ENCODE results near the gene RAB8A.

Gene RAB8A
- total RNA-seq, result 73.7 to 173 (median 112) reads per million in 9 experiments

GRCh38 chr19:16111160-16111908 is at the start of gene RAB8A:
Gene RAB8A (plus strand): TSS chr19:16111889. CDS start chr19:16111902, 13 bp downstream.
- H3K27me3 Mint-ChIP-seq, result no peaks in the 10 kb centered on the region

GRCh38 chr19:16061943-16062342 is 49.7 kb upstream of the RAB8A start:
- ATAC-seq (replicated peaks) (peak; percentile 90), DNase-seq (no peak)
- Mint-ChIP-seq H3K9me3 (no peaks in the 10 kb centered on the region), H3K27ac (no peak overlapping the region), H3K4me3 (peak overlapping the region in 1 of 2 donors; percentile 26), H3K4me1 (ENCODE audit: low read depth in 2 of 2) (peaks cover 15 to 17% of the 10 kb centered on the region in 2 donors), H3K27me3 (peaks cover 0 to 5% of the 10 kb centered on the region in 2 donors), H3K36me3 (ENCODE audit: insufficient read depth) (peaks cover 2% of the 10 kb centered on the region)

More at GRCh38 chr19:16111160-16111908, at the start of gene RAB8A:
- Mint-ChIP-seq H3K9me3 (no peaks in the 10 kb centered on the region), H3K4me3 (peak within 1 kb of the TSS; percentile 89 to 97), H3K4me1 (ENCODE audit: low read depth in 2 of 2) (peaks cover 26 to 29% of the 10 kb centered on the region in 2 donors), H3K27ac (peak within 1 kb of the TSS; percentile 97 to 99), H3K36me3 (ENCODE audit: insufficient read depth) (peaks cover 25% of the 10 kb centered on the region)
- peak; percentile 89 for ATAC-seq (replicated peaks)
- DNase-seq, result peak; percentile 98 to 100 (median 99)

DNA sequence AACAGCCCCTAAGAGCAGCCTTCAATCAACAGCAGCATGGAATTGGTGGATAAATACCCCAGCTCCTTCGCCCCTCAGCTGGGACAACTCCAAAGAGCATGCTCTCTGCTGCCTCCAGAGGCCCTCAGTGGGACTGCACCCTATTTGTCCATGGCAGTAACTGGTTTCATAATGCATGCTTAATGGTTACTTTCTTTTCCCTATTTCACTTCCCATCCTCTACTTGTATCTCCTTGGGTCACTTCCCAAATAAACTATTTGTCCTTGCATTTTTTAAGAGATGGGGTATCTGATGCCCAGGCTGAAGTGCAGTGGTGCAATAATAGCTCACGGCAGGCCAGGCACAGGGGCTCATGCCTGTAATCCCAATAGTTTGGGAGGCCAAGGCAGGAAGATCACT is 48.9 kb upstream of the RAB8A start:
- ATAC-seq (replicated peaks) (peak; percentile 68), DNase-seq (peak; percentile 72 to 78 (median 73))
- Mint-ChIP-seq H3K4me1 (ENCODE audit: low read depth in 2 of 2) (peaks cover 15 to 17% of the 10 kb centered on the region in 2 donors), H3K9me3 (no peaks in the 10 kb centered on the region), H3K4me3 (no peak overlapping the region), H3K27ac (peak overlapping the region in 1 of 2 donors; percentile 69), H3K36me3 (ENCODE audit: insufficient read depth) (peaks cover 2% of the 10 kb centered on the region), H3K27me3 (peaks cover 0 to 5% of the 10 kb centered on the region in 2 donors)

DNA sequence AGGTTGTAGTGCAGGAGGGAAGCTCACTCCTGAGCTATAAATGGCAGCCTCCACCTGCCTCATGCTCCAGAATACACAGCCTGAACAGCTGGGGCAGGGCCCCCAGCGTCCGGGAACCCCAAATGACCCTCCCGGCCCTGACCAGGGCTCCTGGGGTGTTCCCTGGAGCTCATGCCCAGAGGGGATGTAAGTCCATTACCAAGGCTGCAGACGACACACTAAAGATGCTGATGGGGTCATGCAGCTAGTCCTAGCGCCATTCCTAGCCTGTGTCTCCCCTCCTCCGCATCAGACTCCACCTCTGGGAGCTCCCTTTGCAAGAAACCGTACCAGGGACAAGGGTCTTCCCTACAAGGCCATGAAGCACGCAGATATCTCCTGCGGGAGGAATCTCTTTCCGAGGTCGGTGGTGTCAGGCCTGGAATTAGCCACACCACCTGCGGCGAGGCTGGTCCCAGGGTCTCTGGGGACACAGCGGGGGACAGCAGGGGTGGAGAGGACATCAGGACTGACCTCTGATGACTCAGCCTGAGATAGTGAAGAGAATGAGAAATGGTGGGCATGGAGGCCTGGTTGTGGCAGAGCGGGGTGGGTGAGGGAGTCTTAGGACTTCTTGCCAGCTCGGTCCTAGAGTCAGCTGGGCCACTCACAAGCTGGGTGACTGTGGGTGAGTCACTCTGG is 47.3 kb upstream of the RAB8A start:
- DNase-seq, result no peak
- H3K27ac Mint-ChIP-seq, result no peak overlapping the region
- no peak for ATAC-seq (replicated peaks)
- peaks cover 15 to 17% of the 10 kb centered on the region in 2 donors for H3K4me1 Mint-ChIP-seq (ENCODE audit: low read depth in 2 of 2)
- H3K36me3 Mint-ChIP-seq (ENCODE audit: insufficient read depth), result peaks cover 2% of the 10 kb centered on the region
- H3K27me3 Mint-ChIP-seq, result no peaks in the 10 kb centered on the region
- H3K4me3 Mint-ChIP-seq, result no peak overlapping the region
- H3K9me3 Mint-ChIP-seq, result no peaks in the 10 kb centered on the region

DNA sequence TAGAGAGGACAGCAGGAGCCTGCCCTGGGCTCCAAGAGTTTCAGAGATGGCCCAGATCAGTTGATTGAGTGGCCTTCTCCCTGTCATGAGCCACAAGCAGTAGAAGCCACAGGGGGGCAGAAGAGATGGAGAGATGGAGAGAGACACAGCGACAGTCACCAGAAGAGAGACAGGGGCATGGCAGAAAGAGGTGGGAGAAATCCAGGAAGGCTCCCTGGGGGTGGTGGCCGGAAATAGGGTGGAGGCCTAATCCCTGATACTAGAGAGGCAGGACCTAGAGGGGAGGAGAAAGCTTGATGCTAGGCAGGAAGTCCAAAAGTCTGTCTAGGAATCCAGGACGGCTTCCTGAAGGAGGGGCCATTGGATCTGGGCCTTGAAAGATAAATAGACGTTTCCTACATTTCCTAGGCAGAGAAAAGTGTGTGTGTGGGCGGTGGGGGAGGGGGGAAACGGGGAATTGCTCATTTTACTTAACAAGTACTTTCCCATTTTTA is 45.0 kb upstream of the RAB8A start:
- Mint-ChIP-seq H3K9me3 (no peaks in the 10 kb centered on the region), H3K36me3 (ENCODE audit: insufficient read depth) (peaks cover 2% of the 10 kb centered on the region), H3K27ac (peak overlapping the region in 1 of 2 donors; percentile 3), H3K27me3 (no peaks in the 10 kb centered on the region), H3K4me1 (ENCODE audit: low read depth in 2 of 2) (peaks cover 17 to 24% of the 10 kb centered on the region in 2 donors), H3K4me3 (no peak overlapping the region)
- no peak for ATAC-seq (replicated peaks)
- DNase-seq, result peak in 2 of 3 experiments; percentile 28 to 39

DNA sequence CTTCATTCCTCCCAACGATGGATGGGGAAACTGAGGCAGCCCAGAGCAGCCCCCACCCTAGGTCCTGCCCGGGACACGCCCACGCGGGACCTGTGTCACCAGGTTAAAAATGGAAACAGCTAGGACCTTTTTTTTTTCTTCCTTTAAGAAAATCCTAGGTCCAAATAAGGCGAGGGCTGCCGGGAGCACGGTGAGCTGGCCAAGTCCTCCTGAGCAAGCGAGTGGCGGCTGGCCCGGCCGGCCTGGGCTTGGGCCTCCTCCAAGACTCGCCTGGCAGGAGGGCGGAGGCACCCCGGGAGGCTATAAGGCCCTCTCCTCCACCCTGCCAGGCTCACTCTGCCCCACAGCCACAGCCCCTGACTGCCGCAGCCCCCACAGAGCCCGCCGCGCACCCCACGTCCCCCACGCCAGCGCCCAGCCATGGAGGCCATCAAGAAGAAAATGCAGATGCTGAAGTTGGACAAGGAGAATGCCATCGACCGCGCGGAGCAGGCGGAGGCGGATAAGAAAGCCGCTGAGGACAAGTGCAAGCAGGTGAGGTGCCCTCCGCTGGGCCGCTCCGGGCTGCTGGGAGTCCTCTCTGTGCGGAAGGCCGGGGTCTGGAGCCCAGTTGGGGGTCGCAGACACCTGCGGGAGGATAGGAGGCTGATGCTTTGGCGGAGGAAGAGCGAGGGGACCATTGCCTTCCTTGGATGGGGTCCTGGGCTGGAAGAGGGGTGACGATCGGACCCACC is 44.3 kb upstream of the RAB8A start:
- DNase-seq, result no peak
- Mint-ChIP-seq H3K9me3 (no peaks in the 10 kb centered on the region), H3K4me3 (no peak overlapping the region), H3K36me3 (ENCODE audit: insufficient read depth) (peaks cover 2% of the 10 kb centered on the region), H3K27ac (no peak overlapping the region), H3K4me1 (ENCODE audit: low read depth in 2 of 2) (peaks cover 12 to 20% of the 10 kb centered on the region in 2 donors), H3K27me3 (no peaks in the 10 kb centered on the region)
- no peak for ATAC-seq (replicated peaks)

DNA sequence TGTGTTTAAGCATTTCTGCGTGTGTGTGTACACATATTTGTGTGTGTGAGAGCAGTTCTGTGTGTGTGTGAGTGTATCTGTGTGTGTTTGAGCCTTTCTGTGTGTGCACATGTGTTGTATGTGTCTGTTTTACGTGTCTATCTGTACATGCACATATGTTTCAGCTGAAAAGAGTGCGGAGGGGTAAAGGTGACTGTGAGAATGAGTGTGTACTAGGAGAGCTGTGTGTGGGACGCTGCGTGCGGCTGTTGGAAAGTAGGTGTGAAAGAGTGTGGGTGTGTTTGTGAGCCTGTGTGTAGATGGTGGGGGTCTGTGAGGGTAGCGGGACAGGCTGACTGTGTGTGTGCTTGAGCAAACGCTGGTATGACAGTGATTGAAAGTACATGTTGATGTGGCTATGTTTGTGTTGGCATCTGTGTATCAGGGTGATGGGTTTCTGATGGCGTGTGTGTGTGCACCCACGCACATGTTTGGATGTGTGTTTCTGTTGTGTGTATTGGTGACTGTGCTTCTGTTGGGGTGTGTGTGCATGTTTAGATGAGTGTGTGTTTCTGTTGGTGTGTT is 42.9 kb upstream of the RAB8A start:
- no peaks in the 10 kb centered on the region for H3K36me3 Mint-ChIP-seq (ENCODE audit: insufficient read depth)
- no peaks in the 10 kb centered on the region for H3K27me3 Mint-ChIP-seq
- ATAC-seq (replicated peaks) (no peak), DNase-seq (no peak)
- H3K4me3 Mint-ChIP-seq, result no peak overlapping the region
- H3K4me1 Mint-ChIP-seq (ENCODE audit: low read depth in 2 of 2), result peaks cover 8 to 12% of the 10 kb centered on the region in 2 donors
- no peaks in the 10 kb centered on the region for H3K9me3 Mint-ChIP-seq
- no peak overlapping the region for H3K27ac Mint-ChIP-seq

DNA sequence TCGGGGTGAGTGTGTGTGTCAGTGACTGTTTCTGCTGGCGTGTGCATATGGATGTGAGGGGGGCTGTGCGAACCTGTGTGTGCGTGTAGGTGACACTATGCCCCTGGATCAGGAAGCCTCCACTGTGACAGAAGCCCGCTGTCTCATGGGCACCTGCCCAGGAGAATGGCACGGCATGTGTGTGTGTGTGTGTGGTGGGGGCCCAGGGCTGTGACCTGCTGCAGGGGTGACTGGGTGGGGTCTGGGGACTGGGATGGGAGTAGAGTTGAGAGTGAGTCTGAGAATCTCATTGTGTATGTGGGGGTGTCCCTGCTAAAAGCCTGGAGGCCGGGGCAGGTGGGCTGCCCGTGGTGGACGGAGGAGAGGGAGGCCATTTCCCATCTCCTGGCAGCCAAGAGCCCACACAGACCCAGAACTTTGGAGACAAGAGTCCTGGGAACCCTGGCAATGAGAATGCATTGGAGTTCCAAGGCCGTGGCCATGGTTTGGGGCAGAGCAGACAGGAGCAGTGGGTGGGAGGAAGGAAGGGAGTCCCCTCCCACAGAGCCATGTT is 41.8 kb upstream of the RAB8A start:
- Mint-ChIP-seq H3K27me3 (no peaks in the 10 kb centered on the region), H3K4me3 (no peak overlapping the region), H3K27ac (no peak overlapping the region), H3K4me1 (ENCODE audit: low read depth in 2 of 2) (peaks cover 14% of the 10 kb centered on the region in 2 donors), H3K9me3 (no peaks in the 10 kb centered on the region), H3K36me3 (ENCODE audit: insufficient read depth) (no peaks in the 10 kb centered on the region)
- DNase-seq (no peak), ATAC-seq (replicated peaks) (peak; percentile 4)

DNA sequence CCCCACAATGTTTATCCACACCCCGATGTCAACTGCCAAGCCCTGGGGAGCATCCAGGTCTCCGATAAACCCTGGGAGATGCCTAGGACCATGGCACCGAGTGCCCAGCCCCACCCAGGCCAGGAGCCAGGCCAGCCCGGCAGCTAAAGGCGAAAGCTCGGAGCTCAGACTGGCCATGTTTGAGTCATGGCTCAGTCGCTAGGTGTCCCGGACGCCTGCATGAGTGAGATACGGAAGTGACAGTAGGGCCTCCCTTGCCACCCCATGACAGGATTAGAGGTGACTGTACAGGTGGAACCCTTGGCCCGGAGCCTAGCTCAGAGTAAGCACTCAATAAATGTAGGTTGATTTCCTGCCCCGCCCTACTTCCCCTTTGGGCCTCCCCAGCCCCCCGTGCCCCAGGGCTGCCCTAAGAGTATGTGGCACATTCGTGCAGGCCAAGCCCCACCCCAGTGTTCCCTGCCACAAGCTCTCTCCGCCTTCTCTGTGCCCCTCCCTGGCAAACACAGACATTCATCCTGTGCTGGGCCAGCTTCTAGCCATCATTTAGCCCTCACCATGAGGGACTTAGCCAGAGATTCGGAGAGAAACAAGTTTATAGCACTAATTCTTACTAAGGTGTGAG is 41.2 kb upstream of the RAB8A start:
- peaks cover 14 to 18% of the 10 kb centered on the region in 2 donors for H3K4me1 Mint-ChIP-seq (ENCODE audit: low read depth in 2 of 2)
- no peak overlapping the region for H3K27ac Mint-ChIP-seq

GRCh38 chr19:16071072-16071691 is 40.5 kb upstream of the RAB8A start:
- no peaks in the 10 kb centered on the region for H3K9me3 Mint-ChIP-seq
- no peak for DNase-seq

More for the DNA sequence above, 41.2 kb upstream of the RAB8A start:
- ATAC-seq (replicated peaks) (peak; percentile 95), DNase-seq (peak; percentile 75 to 82 (median 79))
- Mint-ChIP-seq H3K36me3 (ENCODE audit: insufficient read depth) (no peaks in the 10 kb centered on the region), H3K9me3 (no peaks in the 10 kb centered on the region), H3K27me3 (no peaks in the 10 kb centered on the region), H3K4me3 (no peak overlapping the region)

GRCh38 chr19:16073481-16073880 is 38.2 kb upstream of the RAB8A start:
- Mint-ChIP-seq H3K9me3 (no peaks in the 10 kb centered on the region), H3K36me3 (ENCODE audit: insufficient read depth) (peaks cover 20% of the 10 kb centered on the region), H3K27me3 (no peaks in the 10 kb centered on the region), H3K4me1 (ENCODE audit: low read depth in 2 of 2) (peaks cover 16 to 30% of the 10 kb centered on the region in 2 donors), H3K27ac (peak overlapping the region; percentile 92 to 96), H3K4me3 (no peak overlapping the region)
- ATAC-seq (replicated peaks) (no peak), DNase-seq (no peak)

More at GRCh38 chr19:16071072-16071691, 40.5 kb upstream of the RAB8A start:
- no peak for ATAC-seq (replicated peaks)
- no peak overlapping the region for H3K4me3 Mint-ChIP-seq
- peaks cover 14 to 23% of the 10 kb centered on the region in 2 donors for H3K4me1 Mint-ChIP-seq (ENCODE audit: low read depth in 2 of 2)
- H3K36me3 Mint-ChIP-seq (ENCODE audit: insufficient read depth), result no peaks in the 10 kb centered on the region
- H3K27ac Mint-ChIP-seq, result no peak overlapping the region
- H3K27me3 Mint-ChIP-seq, result no peaks in the 10 kb centered on the region

- DNase-seq (no peak), ATAC-seq (replicated peaks) (no peak)
- Mint-ChIP-seq H3K4me3 (no peak overlapping the region), H3K9me3 (no peaks in the 10 kb centered on the region), H3K27me3 (no peaks in the 10 kb centered on the region), H3K27ac (peak overlapping the region; percentile 92 to 96), H3K4me1 (ENCODE audit: low read depth in 2 of 2) (peaks cover 19 to 32% of the 10 kb centered on the region in 2 donors), H3K36me3 (ENCODE audit: insufficient read depth) (peaks cover 25% of the 10 kb centered on the region)
These were observed 37.7 kb upstream of the RAB8A start for GRCh38 chr19:16073988-16074387.
